HG02981 (cell line): ENCODE results near the gene TNFAIP8L3.

ENCODE experiments used
- ATAC-seq: cut with Tn5 transposase; IDR thresholded peaks from one replicate; pipeline ENCODE4 v1.9.1; 2021; ENCODE audit warnings: mild to moderate bottlenecking, moderate library complexity; ENCODE audit not compliant: unreplicated experiment

Gene TNFAIP8L3

GRCh38 chr15:51090753-51091152 is 4.0 kb downstream of the TNFAIP8L3 start:
- no peak for ATAC-seq

GRCh38 chr15:51089699-51090453 is 4.8 kb downstream of the TNFAIP8L3 start:
- no peak for ATAC-seq

GRCh38 chr15:51089041-51089440 is 5.7 kb downstream of the TNFAIP8L3 start:
- no peak for ATAC-seq

- no peak for ATAC-seq
These were observed 6.1 kb downstream of the TNFAIP8L3 start for GRCh38 chr15:51088585-51088984.

- no peak for ATAC-seq
These were observed 7.2 kb downstream of the TNFAIP8L3 start for GRCh38 chr15:51087513-51087912.

GRCh38 chr15:51086409-51086808 is 8.3 kb downstream of the TNFAIP8L3 start:
- ATAC-seq: no peak

GRCh38 chr15:51085764-51086163 is 8.9 kb downstream of the TNFAIP8L3 start:
- no peak for ATAC-seq

GRCh38 chr15:51083641-51084166 is 11.0 kb downstream of the TNFAIP8L3 start:
- ATAC-seq: no peak

GRCh38 chr15:51082246-51082645 is 12.5 kb downstream of the TNFAIP8L3 start:
- ATAC-seq: no peak

GRCh38 chr15:51080286-51080685 is 14.4 kb downstream of the TNFAIP8L3 start:
- ATAC-seq: no peak

GRCh38 chr15:51079226-51079625 is 15.5 kb downstream of the TNFAIP8L3 start:
- no peak for ATAC-seq

GRCh38 chr15:51077221-51078153 is 17.2 kb downstream of the TNFAIP8L3 start:
- peak; percentile 57 for ATAC-seq

GRCh38 chr15:51076524-51077220 is 18.0 kb downstream of the TNFAIP8L3 start:
- no peak for ATAC-seq

- ATAC-seq: no peak
These were observed 18.7 kb downstream of the TNFAIP8L3 start for GRCh38 chr15:51075826-51076523.

- no peak for ATAC-seq
These were observed 19.3 kb downstream of the TNFAIP8L3 start for GRCh38 chr15:51075364-51075763.

- no peak for ATAC-seq
These were observed 19.8 kb downstream of the TNFAIP8L3 start for GRCh38 chr15:51074926-51075325.

- ATAC-seq: no peak
These were observed 23.1 kb downstream of the TNFAIP8L3 start for GRCh38 chr15:51071578-51071977.

- ATAC-seq: no peak
These were observed 24.7 kb downstream of the TNFAIP8L3 start for GRCh38 chr15:51069983-51070382.

- no peak for ATAC-seq
These were observed 27.2 kb downstream of the TNFAIP8L3 start for GRCh38 chr15:51067510-51067909.

- ATAC-seq: no peak
These were observed 28.9 kb downstream of the TNFAIP8L3 start for GRCh38 chr15:51065781-51066180.
